GM21390 (cell line): ENCODE measurements around the gene PCDH1.
A peak's percentile ranks its signal among the peaks of the same experiment; 100 is the strongest.
"Not testable (repeated sequence)": the region's sequence is repeated elsewhere in the genome, so short reads cannot be mapped to it uniquely, and the experiment has no call there.

ENCODE experiments used
- ATAC-seq: cut with Tn5 transposase; IDR thresholded peaks from one replicate; pipeline ENCODE4 v1.9.1; 2021; ENCODE audit not compliant: unreplicated experiment

Gene PCDH1

GRCh38 chr5:141902015-141902814 is 24.0 kb upstream of the PCDH1 start:
- no peak for ATAC-seq

GRCh38 chr5:141898448-141899049 is 20.3 kb upstream of the PCDH1 start:
- ATAC-seq: no peak

- ATAC-seq: no peak
Measured at GRCh38 chr5:141897425-141897824, 19.2 kb upstream of the PCDH1 start.

- not testable (repeated sequence) for ATAC-seq
Measured at GRCh38 chr5:141890429-141890828, 12.2 kb upstream of the PCDH1 start.

GRCh38 chr5:141889282-141889871 is 11.2 kb upstream of the PCDH1 start:
- no peak for ATAC-seq

- no peak for ATAC-seq
Measured at GRCh38 chr5:141883892-141884318, 5.7 kb upstream of the PCDH1 start.

GRCh38 chr5:141883184-141883891 is 5.1 kb upstream of the PCDH1 start:
- no peak for ATAC-seq

GRCh38 chr5:141882594-141883183 is 4.5 kb upstream of the PCDH1 start:
- no peak for ATAC-seq

DNA sequence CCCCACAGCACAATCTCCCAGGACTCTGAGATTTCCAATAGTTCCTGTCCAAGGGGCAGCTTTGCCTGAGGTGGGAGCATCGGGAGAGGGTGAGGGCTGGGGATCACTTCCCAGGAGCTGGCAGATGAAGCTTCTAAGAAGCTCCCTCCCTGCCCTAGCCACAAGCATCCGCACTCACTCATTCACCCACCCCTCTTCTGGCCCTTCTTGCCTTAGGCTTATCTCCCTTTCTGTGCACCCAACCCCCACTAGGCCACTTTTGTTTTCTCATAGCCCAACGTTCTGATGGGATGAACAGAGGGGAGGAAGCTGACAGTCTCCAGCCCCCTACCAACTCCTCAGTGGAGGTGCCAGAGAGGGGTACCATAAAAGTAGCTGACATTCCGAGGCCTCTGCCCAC is 3.7 kb upstream of the PCDH1 start:
- no peak for ATAC-seq

- no peak for ATAC-seq
Measured at GRCh38 chr5:141880961-141881801, 3.0 kb upstream of the PCDH1 start.

DNA sequence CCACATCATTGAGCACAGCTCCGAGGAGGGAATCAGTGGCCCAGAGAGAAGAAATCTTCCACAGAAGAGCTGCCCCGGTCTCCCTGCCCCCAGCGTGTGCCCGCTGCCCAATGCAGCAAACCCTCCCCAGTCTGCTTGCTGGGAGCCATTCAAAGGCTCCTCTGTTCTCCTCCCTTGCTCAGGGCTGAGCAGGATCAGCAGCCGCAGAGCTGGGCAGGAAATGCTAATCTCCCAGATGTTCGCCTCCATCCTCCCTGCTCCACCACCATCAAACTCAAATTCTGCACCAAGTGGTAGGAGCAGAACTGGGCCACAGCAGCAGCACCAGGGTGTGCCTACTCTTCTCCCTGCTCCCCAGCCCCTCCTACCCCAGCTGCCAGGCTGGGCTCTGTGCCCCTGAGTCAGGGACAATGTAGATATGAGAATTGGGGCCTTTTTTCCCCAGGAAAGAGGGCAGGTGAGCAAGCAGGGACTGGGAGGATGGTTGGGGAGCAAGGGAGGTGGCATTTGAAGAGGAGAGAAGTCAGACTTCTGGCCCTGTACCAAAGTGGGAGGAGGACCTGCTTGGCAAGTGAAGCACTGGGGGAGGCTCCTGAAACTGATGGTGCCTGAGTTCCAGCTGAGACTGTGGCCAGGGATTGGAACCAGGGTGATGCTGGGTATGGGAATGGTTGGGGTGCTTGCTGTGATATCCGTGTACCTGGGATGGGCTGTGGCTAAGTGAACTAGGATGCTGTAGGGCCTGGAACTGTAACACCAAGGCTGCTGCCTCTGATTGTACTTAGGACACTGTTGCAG is 1.9 kb upstream of the PCDH1 start:
- no peak for ATAC-seq

- no peak for ATAC-seq
Measured at GRCh38 chr5:141879426-141879759, 1.2 kb upstream of the PCDH1 start.

- peak; percentile 88 for ATAC-seq
Measured at GRCh38 chr5:141878711-141879425, 658 bp upstream of the PCDH1 start.

DNA sequence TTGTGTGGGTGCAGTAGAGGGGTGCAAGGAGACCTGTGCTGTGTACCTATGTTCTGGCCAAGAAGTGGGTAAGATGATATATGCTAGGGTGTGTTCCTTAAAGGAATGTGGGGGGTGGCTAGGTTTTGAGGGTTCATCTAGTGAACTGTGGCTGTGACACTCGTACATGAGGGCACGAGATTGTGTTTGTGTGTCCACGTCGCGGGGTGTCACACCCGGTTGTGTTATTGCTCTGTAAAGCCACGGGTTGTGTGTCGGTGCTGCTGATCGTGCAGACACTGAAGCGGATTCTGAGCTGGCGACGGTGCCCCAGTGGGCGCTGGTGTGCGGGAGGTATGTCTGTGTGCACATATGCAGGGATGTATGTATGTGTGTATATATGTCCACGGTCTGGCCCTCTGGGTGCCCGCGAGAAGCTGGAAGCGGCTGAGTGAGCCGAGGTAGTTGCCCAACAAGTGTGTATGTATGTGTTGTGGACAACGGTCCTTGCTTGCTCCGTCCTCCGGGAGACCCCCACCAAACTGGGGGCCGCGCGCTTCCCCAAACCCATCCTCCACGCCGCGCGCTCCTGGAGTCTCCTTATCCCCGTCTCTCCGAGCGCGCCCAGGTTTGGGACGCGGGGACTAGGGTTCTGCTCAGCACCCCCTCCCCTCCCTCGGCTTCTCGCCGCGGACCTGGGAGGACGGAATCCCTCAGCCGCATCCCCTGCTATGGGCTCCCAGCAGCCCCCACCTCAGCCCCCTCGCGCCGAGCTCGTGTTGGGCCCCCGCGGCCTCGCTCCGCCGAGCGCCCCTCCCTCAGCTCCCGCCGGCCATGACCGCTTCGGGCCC is 639 bp downstream of the PCDH1 start:
- no peak for ATAC-seq

DNA sequence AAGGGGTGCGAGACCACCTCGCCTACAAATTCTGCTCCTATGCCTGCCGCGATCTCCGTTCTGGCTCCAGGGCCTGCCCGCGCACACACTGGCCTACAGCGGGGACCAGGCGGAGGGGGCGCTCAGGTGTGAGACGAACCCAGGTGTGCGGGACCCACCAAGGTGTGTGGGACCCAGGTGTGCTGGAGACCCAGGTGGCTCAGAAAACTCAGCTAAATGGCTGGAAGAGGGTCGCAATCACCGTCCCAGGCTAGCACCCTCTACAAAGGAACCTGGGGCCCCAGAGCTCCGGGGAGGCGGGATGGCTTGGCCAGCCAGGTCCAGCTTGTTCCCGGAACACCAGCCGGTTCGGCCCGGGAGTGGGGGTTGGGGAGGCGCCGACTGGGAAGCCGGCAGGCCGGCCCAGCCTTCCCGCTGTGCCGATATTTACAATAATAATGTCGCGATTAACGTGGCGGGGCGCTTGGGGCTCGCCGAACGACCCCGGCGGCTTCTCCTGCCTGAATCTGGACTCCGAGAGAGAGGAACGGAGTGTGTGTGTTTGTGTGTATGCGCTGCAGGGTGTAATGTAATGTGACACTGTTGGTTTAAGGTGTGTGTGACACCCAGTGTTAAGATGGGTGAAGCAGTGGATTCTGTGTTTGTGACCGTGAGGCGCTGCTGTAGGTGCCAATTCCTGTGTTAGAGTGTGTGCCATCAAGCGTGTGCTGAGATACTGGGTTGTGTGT is 1.4 kb downstream of the PCDH1 start:
- ATAC-seq: no peak

- ATAC-seq: no peak
Measured at GRCh38 chr5:141875795-141876627, 2.2 kb downstream of the PCDH1 start.
